Measurements from ENCODE around the gene HIF1AN.
A peak's percentile ranks its signal among the peaks of the same experiment; 100 is the strongest.

Gene HIF1AN

DNA sequence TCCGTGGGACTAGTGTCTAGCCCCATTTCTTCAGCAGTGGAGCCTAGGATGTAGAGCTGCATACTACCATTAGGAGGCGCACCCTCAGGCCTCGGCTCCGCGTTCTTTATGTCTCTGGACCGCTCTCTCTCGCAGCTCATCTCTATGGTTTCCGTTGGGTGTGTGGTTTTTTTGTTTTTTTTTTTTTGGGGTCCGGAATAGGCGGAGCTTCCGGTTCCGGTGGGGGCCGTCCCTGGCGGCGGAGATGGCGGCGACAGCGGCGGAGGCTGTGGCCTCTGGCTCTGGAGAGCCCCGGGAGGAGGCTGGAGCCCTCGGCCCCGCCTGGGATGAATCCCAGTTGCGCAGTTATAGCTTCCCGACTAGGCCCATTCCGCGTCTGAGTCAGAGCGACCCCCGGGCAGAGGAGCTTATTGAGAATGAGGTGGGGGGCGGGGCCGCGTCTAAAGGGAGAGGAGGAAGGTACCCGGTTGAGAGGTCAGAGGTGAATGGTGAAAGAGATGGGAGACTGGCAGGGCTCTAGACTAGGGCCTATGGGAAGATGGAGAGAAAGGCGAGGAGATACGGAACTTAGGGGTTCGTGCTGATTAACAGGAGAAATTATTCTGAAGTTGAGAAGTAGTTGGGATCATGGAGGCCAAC lies at the start of gene HIF1AN:
Gene HIF1AN, plus strand, starts transcription at position 229 of the 639 bp plus-strand sequence. Its CDS starts 16 bp downstream, at position 245.
- DNase-seq, result peak; percentile 77

GRCh38 chr10:100487529-100487928 lies 48.2 kb upstream of the HIF1AN start:
- no peak for DNase-seq

DNA sequence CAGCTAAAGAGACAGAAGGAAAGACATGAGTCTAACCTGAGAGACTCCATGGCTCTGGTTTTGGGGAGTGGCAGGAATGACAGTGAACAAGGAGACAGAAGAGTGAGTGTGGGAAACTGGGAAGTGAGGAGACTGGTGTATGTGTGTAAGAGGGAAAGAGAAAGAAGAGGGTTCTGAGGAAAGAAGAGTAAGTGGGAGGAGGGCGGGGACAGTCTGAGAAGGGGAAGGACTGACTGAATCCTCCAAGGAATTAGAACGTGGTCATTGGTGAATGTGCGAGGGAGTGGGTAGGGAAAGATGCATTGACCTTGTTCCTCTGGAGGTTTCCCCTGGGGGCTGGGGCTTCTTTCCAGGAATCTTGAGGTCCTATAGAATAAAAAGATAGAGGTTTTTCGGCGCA lies 46.3 kb upstream of the HIF1AN start:
- DNase-seq, result no peak

- DNase-seq, result no peak
Observed at GRCh38 chr10:100490531-100490930, 45.2 kb upstream of the HIF1AN start.

- no peak for DNase-seq
Observed at GRCh38 chr10:100496567-100496966, 39.2 kb upstream of the HIF1AN start.

DNA sequence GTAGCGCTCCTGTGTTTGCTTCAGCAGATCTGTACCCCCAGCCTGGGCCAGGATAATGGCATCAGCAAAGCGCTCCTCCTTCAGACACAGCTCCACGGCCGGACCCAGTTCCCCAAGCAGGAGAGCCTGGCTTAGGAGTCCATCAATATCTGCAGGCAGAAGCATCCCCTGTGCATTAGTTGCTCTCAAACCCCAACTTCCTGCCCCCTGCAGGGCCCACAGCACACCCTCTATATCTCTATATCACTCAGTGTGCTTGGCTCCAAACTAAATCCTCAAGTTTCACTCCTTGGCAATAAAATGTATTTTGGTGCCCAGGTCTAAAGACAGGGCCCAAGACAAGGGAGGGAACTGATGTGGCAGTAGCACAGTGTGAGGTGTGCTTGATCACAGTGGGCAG lies 37.7 kb upstream of the HIF1AN start:
- no peak for DNase-seq

GRCh38 chr10:100501423-100501822 lies 34.3 kb upstream of the HIF1AN start:
- DNase-seq, result no peak

- no peak for DNase-seq
Observed at GRCh38 chr10:100502926-100503494, 32.7 kb upstream of the HIF1AN start.

DNA sequence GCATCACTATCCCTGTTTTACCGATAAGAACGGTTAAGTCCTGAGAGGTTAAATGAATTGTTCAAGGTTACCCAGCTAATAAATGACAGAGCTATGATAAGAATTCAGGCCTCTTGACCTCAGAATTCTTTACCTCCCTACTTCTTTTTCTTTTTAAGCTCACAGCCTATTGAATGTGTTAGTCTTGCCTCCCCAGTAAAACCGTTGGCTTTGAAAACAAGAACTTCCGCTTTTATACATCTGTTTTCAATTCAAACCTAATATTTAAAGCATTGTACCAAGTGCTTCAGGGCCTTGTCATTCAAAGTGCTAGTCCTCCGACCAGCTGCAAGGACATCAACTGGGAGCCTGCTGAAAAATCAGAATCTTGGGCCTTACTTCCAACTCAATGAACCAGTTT lies 31.6 kb upstream of the HIF1AN start:
- DNase-seq, result no peak

DNA sequence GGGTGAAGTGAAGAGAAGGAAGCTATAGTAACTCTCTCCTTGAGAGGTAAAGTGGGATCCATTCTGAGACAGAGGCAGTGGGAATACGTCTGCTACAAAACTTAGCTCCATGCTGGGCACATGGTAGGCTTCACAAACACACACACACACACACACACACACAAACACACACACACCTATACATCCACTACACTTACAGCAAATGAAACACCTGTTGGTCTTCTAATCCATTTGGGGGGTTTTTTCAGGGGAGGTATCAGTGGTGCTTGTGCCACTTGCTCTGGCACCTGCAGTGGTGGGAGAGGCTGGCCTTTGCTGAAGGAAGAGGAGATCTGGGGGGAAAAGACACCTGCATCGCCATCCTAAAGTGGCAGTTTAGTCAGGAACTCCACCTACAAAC lies 30.6 kb upstream of the HIF1AN start:
- no peak for DNase-seq

DNA sequence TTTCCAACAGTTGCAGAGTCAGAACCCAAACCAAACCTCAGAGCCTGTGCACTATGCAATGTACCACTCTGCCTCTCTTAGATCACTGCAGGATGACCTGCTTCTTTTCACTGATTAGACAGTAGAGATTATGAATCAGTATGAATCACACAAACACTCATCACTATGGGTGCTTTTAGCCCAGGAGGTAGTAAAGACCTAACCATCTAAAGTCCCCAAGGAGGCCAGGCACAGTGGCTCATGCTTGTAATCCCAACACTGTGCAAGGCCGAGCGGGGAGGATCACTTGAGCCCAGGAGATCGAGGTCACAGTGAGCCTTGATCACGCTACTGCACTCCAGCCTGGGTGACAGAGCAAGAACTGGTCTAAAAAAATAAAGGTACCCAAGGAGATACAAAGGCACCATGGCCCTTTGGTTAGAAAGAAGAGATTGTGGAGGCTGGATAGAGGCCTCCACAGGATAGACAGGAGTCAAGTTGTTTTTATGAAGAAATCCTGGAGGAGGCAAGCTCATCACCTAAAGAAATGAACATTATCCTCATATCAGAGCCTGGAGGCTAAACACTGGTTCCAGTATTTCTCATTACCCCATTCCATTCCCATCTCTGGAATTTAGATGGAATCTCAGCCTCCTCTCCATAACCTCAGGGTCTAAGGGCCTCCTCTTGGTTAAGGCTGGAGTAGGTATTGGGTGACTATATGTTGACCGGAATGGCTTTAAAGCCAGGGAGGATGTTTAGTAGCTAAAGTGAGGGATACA lies 29.0 kb upstream of the HIF1AN start:
- no peak for DNase-seq

GRCh38 chr10:100507357-100507732 lies 28.4 kb upstream of the HIF1AN start:
- DNase-seq, result no peak

GRCh38 chr10:100508266-100508665 lies 27.5 kb upstream of the HIF1AN start:
- DNase-seq, result no peak

- no peak for DNase-seq
Observed at GRCh38 chr10:100508691-100509150, 27.0 kb upstream of the HIF1AN start.

GRCh38 chr10:100509241-100509840 lies 26.4 kb upstream of the HIF1AN start:
- no peak for DNase-seq

- DNase-seq, result no peak
Observed at GRCh38 chr10:100510533-100511308, 25.0 kb upstream of the HIF1AN start.

- DNase-seq, result no peak
Observed at GRCh38 chr10:100515612-100516011, 20.1 kb upstream of the HIF1AN start.

- no peak for DNase-seq
Observed at GRCh38 chr10:100516847-100517246, 18.9 kb upstream of the HIF1AN start.

DNA sequence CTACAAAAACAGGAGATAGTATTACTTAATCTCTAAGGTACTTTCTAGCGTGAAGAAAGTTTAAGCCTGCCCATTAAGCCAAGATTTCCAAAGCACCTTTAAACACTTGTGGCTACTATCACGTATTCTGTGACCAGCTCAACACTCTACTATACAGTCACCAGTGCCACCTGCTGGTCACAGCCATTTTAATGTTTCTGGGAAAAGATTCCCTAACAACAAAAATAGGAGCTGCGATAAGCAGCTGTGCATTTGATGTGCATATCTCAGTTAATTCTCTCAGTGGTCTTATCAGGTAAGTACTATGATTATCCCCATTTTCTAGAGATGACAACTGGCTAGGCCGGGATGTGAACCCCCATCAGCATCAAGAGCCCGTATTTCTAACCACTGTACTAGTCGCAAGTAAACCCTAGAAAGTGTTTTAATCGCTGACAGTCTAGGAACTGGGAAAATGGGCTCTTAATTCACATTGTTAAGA lies 16.9 kb upstream of the HIF1AN start:
- DNase-seq, result peak; percentile 74

- DNase-seq, result peak; percentile 74
Observed at GRCh38 chr10:100519311-100520051, 16.3 kb upstream of the HIF1AN start, which contains the start of gene SEC31B. TSS of gene SEC31B (minus strand) at chr10:100519861. CDS start at chr10:100516952, 2,909 bp downstream.

DNA sequence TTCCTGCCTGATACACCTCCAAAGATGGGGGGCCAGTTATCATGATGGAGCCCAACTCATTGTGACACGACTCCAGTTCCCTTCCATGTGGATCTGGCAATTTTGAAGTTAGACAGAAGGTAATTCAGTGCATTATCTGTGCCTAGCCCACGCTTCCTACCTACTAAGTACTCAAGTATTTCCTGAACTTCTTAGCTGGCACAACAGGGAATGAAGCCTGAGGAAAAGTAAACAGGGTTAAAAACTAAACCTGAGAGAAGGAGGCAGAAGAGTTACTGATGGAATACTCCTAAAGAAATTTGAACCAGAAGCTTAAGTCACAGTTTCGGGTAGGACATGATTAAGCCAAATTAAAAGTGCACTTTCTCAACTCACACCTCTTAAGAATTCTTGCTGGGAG lies 14.9 kb upstream of the HIF1AN start:
- DNase-seq, result no peak
